HG03565 (cell line): ENCODE data around the gene MPHOSPH8.

Source experiments
- ATAC-seq: cut with Tn5 transposase; IDR thresholded peaks from one replicate; pipeline ENCODE4 v1.9.1; 2021; ENCODE audit warnings: mild to moderate bottlenecking, moderate library complexity; ENCODE audit not compliant: unreplicated experiment

The MPHOSPH8 gene

GRCh38 chr13:19633479-19634255, at the start of gene MPHOSPH8:
Gene MPHOSPH8, plus strand, starts transcription at chr13:19633659. Its CDS starts 90 bp downstream, at chr13:19633749.
- peak; percentile 98 for ATAC-seq

- ATAC-seq: peak; percentile 62
Measured at GRCh38 chr13:19586904-19587634, 46.4 kb upstream of the MPHOSPH8 start.

GRCh38 chr13:19587635-19588300, 45.7 kb upstream of the MPHOSPH8 start:
- peak; percentile 71 for ATAC-seq

- no peak for ATAC-seq
Measured at GRCh38 chr13:19589312-19589711, 44.1 kb upstream of the MPHOSPH8 start.

- no peak for ATAC-seq
Measured at GRCh38 chr13:19590423-19590822, 43.0 kb upstream of the MPHOSPH8 start.

GRCh38 chr13:19591864-19592263, 41.6 kb upstream of the MPHOSPH8 start:
- ATAC-seq: no peak

- ATAC-seq: no peak
Measured at GRCh38 chr13:19592657-19593180, 40.7 kb upstream of the MPHOSPH8 start.

GRCh38 chr13:19596086-19596485, 37.4 kb upstream of the MPHOSPH8 start:
- ATAC-seq: no peak

GRCh38 chr13:19596960-19597361, 36.5 kb upstream of the MPHOSPH8 start:
- ATAC-seq: no peak

GRCh38 chr13:19597523-19597922, 35.9 kb upstream of the MPHOSPH8 start:
- no peak for ATAC-seq

- ATAC-seq: peak; percentile 91
Measured at GRCh38 chr13:19601749-19602725, 31.4 kb upstream of the MPHOSPH8 start.

GRCh38 chr13:19604306-19604705, 29.2 kb upstream of the MPHOSPH8 start:
- ATAC-seq: no peak

- ATAC-seq: no peak
Measured at GRCh38 chr13:19605161-19605955, 28.1 kb upstream of the MPHOSPH8 start.

GRCh38 chr13:19606152-19606551, 27.3 kb upstream of the MPHOSPH8 start:
- no peak for ATAC-seq

- no peak for ATAC-seq
Measured at GRCh38 chr13:19606737-19607136, 26.7 kb upstream of the MPHOSPH8 start.

- ATAC-seq: no peak
Measured at GRCh38 chr13:19607523-19608078, 25.9 kb upstream of the MPHOSPH8 start.

GRCh38 chr13:19618977-19619376, 14.5 kb upstream of the MPHOSPH8 start:
- no peak for ATAC-seq

- no peak for ATAC-seq
Measured at GRCh38 chr13:19622193-19622592, 11.3 kb upstream of the MPHOSPH8 start.

- ATAC-seq: no peak
Measured at GRCh38 chr13:19624265-19624664, 9.2 kb upstream of the MPHOSPH8 start.
